ENCODE measurements around the gene SRI. TPM values are rescaled to one million over a fixed set of nuclear protein-coding genes. Genes with fewer than 3 reads are reported as not detected.

The SRI gene
- total RNA-seq, 1 experiment from 2014 or later: 138 TPM

GRCh38 chr7:88201305-88201704 is 18.5 kb downstream of the SRI start:
- no TSS peak for BruUV-seq (replicated peaks)
- Histone ChIP-seq H3K27me3 (ENCODE audit: control insufficient read depth, insufficient read depth, low read length) (no peaks in the 10 kb centered on the region), H3K4me1 (ENCODE audit: control insufficient read depth, insufficient read depth, low read length) (no peaks in the 10 kb centered on the region; the same call in 1 of the 2 replicates), H3K4me3 (ENCODE audit: low read depth in 2 of 2, low read length in 2 of 2) (no peak overlapping the region), H3K27ac (ENCODE audit: low read length) (no peak overlapping the region), H3K36me3 (ENCODE audit: control insufficient read depth, insufficient read depth, low read length) (peaks cover 10% of the 10 kb centered on the region), H3K9me3 (ENCODE audit: control insufficient read depth, insufficient read depth, low read depth, low read length) (no peaks in the 10 kb centered on the region)
- DNase-seq (ENCODE audit: low read depth, low spot score): no peak
- no peak for TF ChIP-seq SIN3A (IDR thresholded peaks at IDR 0.05; ENCODE audit: borderline replicate concordance, insufficient read depth, low read depth, low read length)
- TF ChIP-seq CTCF (IDR thresholded peaks at IDR 0.05): no peak
- TF ChIP-seq REST (IDR thresholded peaks at IDR 0.05; ENCODE audit: insufficient read depth in 1 of 2, low read depth in 2 of 2, low read length in 1 of 2): no peak
- TF ChIP-seq TCF7L2 (IDR thresholded peaks at IDR 0.05; ENCODE audit: low read depth, low read length): no peak
- TF ChIP-seq POLR2AphosphoS5 (IDR thresholded peaks at IDR 0.05; ENCODE audit: low read depth, low read length): no peak
- ChIA-PET POLR2A (no interaction called here), CTCF (no interaction called here)
- intact Hi-C loops (cut with micrococcal nuclease; ENCODE audit: unreplicated experiment) (no loop called here), in situ Hi-C loops (cut with HindIII; ENCODE audit: low pct_unique_long_range_greater_than_20kb, low sequenced_read_pairs) (no loop called here)
- ATAC-seq: no peak; the same call in 1 of the 2 replicates

- BruUV-seq (replicated peaks): no TSS peak
- DNase-seq (ENCODE audit: low read depth, low spot score) (no peak), ATAC-seq (no peak)
- intact Hi-C loops (cut with micrococcal nuclease; ENCODE audit: unreplicated experiment) (no loop called here), in situ Hi-C loops (cut with HindIII; ENCODE audit: low pct_unique_long_range_greater_than_20kb, low sequenced_read_pairs) (no loop called here)
- Histone ChIP-seq H3K27me3 (ENCODE audit: control insufficient read depth, insufficient read depth, low read length) (no peaks in the 10 kb centered on the region), H3K9me3 (ENCODE audit: control insufficient read depth, insufficient read depth, low read depth, low read length) (no peaks in the 10 kb centered on the region), H3K4me1 (ENCODE audit: control insufficient read depth, insufficient read depth, low read length) (no peaks in the 10 kb centered on the region; the same call in 1 of the 2 replicates), H3K27ac (ENCODE audit: low read length) (no peak overlapping the region), H3K36me3 (ENCODE audit: control insufficient read depth, insufficient read depth, low read length) (peaks cover 4% of the 10 kb centered on the region), H3K4me3 (ENCODE audit: low read depth in 2 of 2, low read length in 2 of 2) (no peak overlapping the region)
- ChIA-PET CTCF (interaction anchor here (0.5 kb wide), 1 partner anchor 639 kb away, joined by 8 read pairs; no protein-coding TSS in a partner anchor), POLR2A (no interaction called here)
- no peak for TF ChIP-seq REST (IDR thresholded peaks at IDR 0.05; ENCODE audit: insufficient read depth in 1 of 2, low read depth in 2 of 2, low read length in 1 of 2)
- no peak for TF ChIP-seq CTCF (IDR thresholded peaks at IDR 0.05)
- TF ChIP-seq POLR2AphosphoS5 (IDR thresholded peaks at IDR 0.05; ENCODE audit: low read depth, low read length): no peak
- TF ChIP-seq TCF7L2 (IDR thresholded peaks at IDR 0.05; ENCODE audit: low read depth, low read length): no peak
- TF ChIP-seq SIN3A (IDR thresholded peaks at IDR 0.05; ENCODE audit: borderline replicate concordance, insufficient read depth, low read depth, low read length): no peak
Observed at GRCh38 chr7:88200789-88201188, 19.0 kb downstream of the SRI start.

All from Panc1 (cell line).